CD4-positive, alpha-beta T cell treated with Interleukin-6 for 4 hours (primary cell): ENCODE measurements around the gene ARHGAP6.

ENCODE experiments used
- DNase-seq: peaks from one replicate; pipeline ENCODE4 v3.0.0-alpha.2; 2020; ENCODE audit warnings: mixed read lengths

Gene ARHGAP6

GRCh38 chrX:11575332-11575731 lies 90.4 kb downstream of the ARHGAP6 start:
- no peak for DNase-seq

GRCh38 chrX:11567528-11568220 lies 98.0 kb downstream of the ARHGAP6 start:
- no peak for DNase-seq

GRCh38 chrX:11566789-11567188 lies 98.9 kb downstream of the ARHGAP6 start:
- DNase-seq: no peak

- no peak for DNase-seq
Measured at GRCh38 chrX:11566173-11566572, 99.5 kb downstream of the ARHGAP6 start.

GRCh38 chrX:11564546-11564945 lies 101.2 kb downstream of the ARHGAP6 start:
- no peak for DNase-seq

GRCh38 chrX:11562570-11562969 lies 103.2 kb downstream of the ARHGAP6 start:
- no peak for DNase-seq

GRCh38 chrX:11558972-11559371 lies 106.7 kb downstream of the ARHGAP6 start:
- peak; percentile 50 for DNase-seq

- no peak for DNase-seq
Measured at GRCh38 chrX:11557120-11557519, 108.6 kb downstream of the ARHGAP6 start.

GRCh38 chrX:11555759-11556158 lies 110.0 kb downstream of the ARHGAP6 start:
- DNase-seq: no peak

GRCh38 chrX:11553594-11553993 lies 112.1 kb downstream of the ARHGAP6 start:
- no peak for DNase-seq

GRCh38 chrX:11551151-11551550 lies 114.6 kb downstream of the ARHGAP6 start:
- no peak for DNase-seq

GRCh38 chrX:11546917-11547316 lies 118.8 kb downstream of the ARHGAP6 start:
- DNase-seq: no peak

- DNase-seq: no peak
Measured at GRCh38 chrX:11543249-11543648, 122.5 kb downstream of the ARHGAP6 start.

GRCh38 chrX:11541510-11541909 lies 124.2 kb downstream of the ARHGAP6 start:
- DNase-seq: no peak

- no peak for DNase-seq
Measured at GRCh38 chrX:11540532-11541377, 125.0 kb downstream of the ARHGAP6 start.

GRCh38 chrX:11537141-11537540 lies 128.6 kb downstream of the ARHGAP6 start:
- no peak for DNase-seq

- DNase-seq: no peak
Measured at GRCh38 chrX:11535156-11535919, 130.4 kb downstream of the ARHGAP6 start.

GRCh38 chrX:11533199-11533651 lies 132.5 kb downstream of the ARHGAP6 start:
- DNase-seq: peak; percentile 4

GRCh38 chrX:11532291-11533078 lies 133.2 kb downstream of the ARHGAP6 start:
- DNase-seq: no peak

- no peak for DNase-seq
Measured at GRCh38 chrX:11531226-11531625, 134.5 kb downstream of the ARHGAP6 start.

- no peak for DNase-seq
Measured at GRCh38 chrX:11530621-11531020, 135.1 kb downstream of the ARHGAP6 start.

GRCh38 chrX:11528623-11529022 lies 137.1 kb downstream of the ARHGAP6 start:
- DNase-seq: no peak

- no peak for DNase-seq
Measured at GRCh38 chrX:11525685-11526084, 140.0 kb downstream of the ARHGAP6 start.
